Prostate gland (tissue), 2 donors: ENCODE measurements around the gene SLFN12. TPM values are rescaled to one million over a fixed set of nuclear protein-coding genes. Genes with fewer than 3 reads are reported as not detected.

Experiments
- DNase-seq: peaks from one replicate; pipeline ENCODE4 v3.0.0-alpha.2; 2019; ENCODE audit warnings: low spot score
- H3K27ac ChIP-seq, 2 donors: fragments of 200-600 bp; sonication (generic); 2 replicates each; pipeline ENCODE4 v1.5.1; 2017 to 2019
- H3K27me3 ChIP-seq: fragments of 200-600 bp; sonication (generic); replicated peaks from 2 replicates; pipeline ENCODE4 v1.5.1; 2019; ENCODE audit not compliant: insufficient read depth
- H3K36me3 ChIP-seq, 2 donors: fragments of 200-600 bp; sonication (generic); 1 replicate in 1 of 2; 2 replicates in 1 of 2; pipeline versions ENCODE4 v1.5.1 to v1.8.1; 2017 to 2019
- H3K4me1 ChIP-seq: fragments of 200-600 bp; sonication (generic); replicated peaks from 2 replicates; pipeline ENCODE4 v1.5.1; 2019
- H3K4me3 ChIP-seq, 2 donors: fragments of 200-600 bp; sonication (generic); 2 replicates each; pipeline ENCODE4 v1.5.1; 2017 to 2019
- H3K9me3 ChIP-seq: fragments of 200-600 bp; sonication (generic); 2 replicates; pipeline ENCODE4 v1.5.1; 2017
- CTCF ChIP-seq, 4 experiments: fragments of 200-600 bp in 2 of 4; fragments of 450-650 bp in 2 of 4; sonication (generic) in 2 of 4; IDR thresholded peaks; 1 replicate in 3 of 4; 2 replicates in 1 of 4; pipeline ENCODE4 v1.5.1; 2016 to 2019; ENCODE audit warnings: antibody characterized with exemption in 4 of 4, mild to moderate bottlenecking in 2 of 4, moderate library complexity in 2 of 4
- POLR2A ChIP-seq: fragments of 450-650 bp; IDR thresholded peaks from one replicate; pipeline ENCODE4 v1.6.1; 2016; ENCODE audit warnings: antibody characterized with exemption, mild to moderate bottlenecking
- POLR2AphosphoS5 ChIP-seq: sonication (generic); formaldehyde crosslinking; IDR thresholded peaks from one replicate; pipeline ENCODE4 v1.6.1; 2017; ENCODE audit warnings: antibody characterized with exemption
- WGBS: methylation state at CpG from one replicate; pipeline ENCODE4 v1.1.5; 2018; 5-methylcytosine and 5-hydroxymethylcytosine counted together
- intact Hi-C: fragments of 100-400 bp; cut with DNase I; formaldehyde crosslinking; loops from one replicate; pipeline ENCODE4 v1.14.2; 2022
- total RNA-seq, 2 donors: library from RNA; depleted of rRNA; stranded (reverse); fragments of >200 nt; gene quantifications; one replicate each; pipeline ENCODE4 v1.1.0, GENCODE V29; 2016

The SLFN12 gene
- total RNA-seq, 2 donors from 2014 or later = 4.9 to 5.2 TPM

- TF ChIP-seq POLR2AphosphoS5 (no peak), CTCF (IDR thresholded peaks at IDR 0.05) (no peak), POLR2A (no peak)
- Histone ChIP-seq H3K9me3 (no peaks in the 10 kb centered on the region), H3K27ac (no peak overlapping the region), H3K4me3 (no peak overlapping the region), H3K36me3 (no peaks in the 10 kb centered on the region), H3K27me3 (peaks cover 2% of the 10 kb centered on the region), H3K4me1 (no peaks in the 10 kb centered on the region)
- intact Hi-C loops = no loop called here
- 84% methylated on average over 2 of the region's 2 CpGs for WGBS
- no peak for DNase-seq
Measured at GRCh38 chr17:35390156-35390555, 42.1 kb downstream of the SLFN12 start.

GRCh38 chr17:35387496-35387895, 44.8 kb downstream of the SLFN12 start:
- no peak overlapping the region for H3K4me3 ChIP-seq
- H3K27ac ChIP-seq = no peak overlapping the region
- H3K36me3 ChIP-seq = no peaks in the 10 kb centered on the region

GRCh38 chr17:35377706-35378105, 54.6 kb downstream of the SLFN12 start:
- WGBS = 85% methylated on average over 3 of the region's 3 CpGs
- Histone ChIP-seq H3K27me3 (no peaks in the 10 kb centered on the region), H3K36me3 (no peaks in the 10 kb centered on the region), H3K27ac (no peak overlapping the region), H3K4me3 (no peak overlapping the region), H3K9me3 (no peaks in the 10 kb centered on the region), H3K4me1 (no peaks in the 10 kb centered on the region)
- no peak for DNase-seq
- intact Hi-C loops = no loop called here
- TF ChIP-seq POLR2AphosphoS5 (no peak), POLR2A (no peak), CTCF (IDR thresholded peaks at IDR 0.05) (no peak)

More at GRCh38 chr17:35387496-35387895, 44.8 kb downstream of the SLFN12 start:
- Histone ChIP-seq H3K9me3 (no peaks in the 10 kb centered on the region), H3K4me1 (no peaks in the 10 kb centered on the region), H3K27me3 (peaks cover 2% of the 10 kb centered on the region)
- TF ChIP-seq CTCF (IDR thresholded peaks at IDR 0.05) (no peak), POLR2AphosphoS5 (no peak), POLR2A (no peak)
- intact Hi-C loops = no loop called here
- DNase-seq = no peak

- TF ChIP-seq POLR2AphosphoS5 = no peak
- no peak for TF ChIP-seq POLR2A
- TF ChIP-seq CTCF (IDR thresholded peaks at IDR 0.05) = no peak
- no peak for DNase-seq
- Histone ChIP-seq H3K4me1 (no peaks in the 10 kb centered on the region), H3K36me3 (no peaks in the 10 kb centered on the region), H3K4me3 (no peak overlapping the region), H3K9me3 (no peaks in the 10 kb centered on the region), H3K27ac (no peak overlapping the region), H3K27me3 (no peaks in the 10 kb centered on the region)
- WGBS = 70% methylated on average over 2 of the region's 2 CpGs
- intact Hi-C loops = no loop called here
Measured at GRCh38 chr17:35377068-35377467, 55.2 kb downstream of the SLFN12 start.

- intact Hi-C loops = no loop called here
- no peak for TF ChIP-seq CTCF (IDR thresholded peaks at IDR 0.05)
- TF ChIP-seq POLR2AphosphoS5 = no peak
- TF ChIP-seq POLR2A = no peak
Measured at GRCh38 chr17:35376245-35376644, 56.1 kb downstream of the SLFN12 start.

More at GRCh38 chr17:35376245-35376644, 56.1 kb downstream of the SLFN12 start:
- no peak overlapping the region for H3K4me3 ChIP-seq
- 55% methylated on average over 1 of the region's 1 CpG for WGBS
- no peaks in the 10 kb centered on the region for H3K4me1 ChIP-seq
- DNase-seq = no peak
- H3K27me3 ChIP-seq = no peaks in the 10 kb centered on the region
- no peaks in the 10 kb centered on the region for H3K9me3 ChIP-seq
- H3K36me3 ChIP-seq = no peaks in the 10 kb centered on the region
- H3K27ac ChIP-seq = no peak overlapping the region
